ENCODE measurements around the gene CEACAM21. TPM values are rescaled to one million over a fixed set of nuclear protein-coding genes. Genes with fewer than 3 reads are reported as not detected.
A peak's percentile ranks its signal among the peaks of the same experiment; 100 is the strongest.

CEACAM21 gene
- polyA plus RNA-seq (2013, experiment 1 of 2; ENCODE audit: insufficient read length) = not detected
- polyA plus RNA-seq (2013, experiment 2 of 2; ENCODE audit: insufficient read length) = not detected

GRCh38 chr19:41575998-41576397 is at the start of gene CEACAM21:
CEACAM21 (plus strand) TSS chr19:41576166; CDS start chr19:41576275, 109 bp downstream.
- no peak for DNase-seq

DNA sequence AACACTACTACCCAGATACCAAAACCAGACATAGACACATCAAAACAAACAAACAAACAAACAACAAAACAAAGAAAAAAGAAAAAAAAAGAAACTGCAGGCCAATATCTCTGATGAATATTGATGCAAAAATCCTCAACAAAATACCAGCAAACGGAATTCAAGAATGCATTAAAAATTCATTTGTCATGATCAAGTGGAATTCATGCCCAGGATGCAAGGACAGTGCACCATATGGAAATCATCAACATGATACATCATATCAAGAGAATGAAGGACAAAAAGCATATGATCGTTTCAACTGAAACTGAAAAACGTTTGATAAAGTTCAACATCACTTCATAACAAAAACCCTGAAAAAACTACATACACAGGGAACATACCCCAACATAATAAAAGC is 48.9 kb upstream of the CEACAM21 start:
- DNase-seq = peak; percentile 3

- no peak for DNase-seq
Observed at GRCh38 chr19:41528106-41528505, 47.9 kb upstream of the CEACAM21 start.

- no peak for DNase-seq
Observed at GRCh38 chr19:41529484-41530183, 46.3 kb upstream of the CEACAM21 start.

GRCh38 chr19:41530184-41530534 is 45.8 kb upstream of the CEACAM21 start:
- no peak for DNase-seq

- DNase-seq = peak; percentile 32
Observed at GRCh38 chr19:41530761-41531301, 45.1 kb upstream of the CEACAM21 start.

DNA sequence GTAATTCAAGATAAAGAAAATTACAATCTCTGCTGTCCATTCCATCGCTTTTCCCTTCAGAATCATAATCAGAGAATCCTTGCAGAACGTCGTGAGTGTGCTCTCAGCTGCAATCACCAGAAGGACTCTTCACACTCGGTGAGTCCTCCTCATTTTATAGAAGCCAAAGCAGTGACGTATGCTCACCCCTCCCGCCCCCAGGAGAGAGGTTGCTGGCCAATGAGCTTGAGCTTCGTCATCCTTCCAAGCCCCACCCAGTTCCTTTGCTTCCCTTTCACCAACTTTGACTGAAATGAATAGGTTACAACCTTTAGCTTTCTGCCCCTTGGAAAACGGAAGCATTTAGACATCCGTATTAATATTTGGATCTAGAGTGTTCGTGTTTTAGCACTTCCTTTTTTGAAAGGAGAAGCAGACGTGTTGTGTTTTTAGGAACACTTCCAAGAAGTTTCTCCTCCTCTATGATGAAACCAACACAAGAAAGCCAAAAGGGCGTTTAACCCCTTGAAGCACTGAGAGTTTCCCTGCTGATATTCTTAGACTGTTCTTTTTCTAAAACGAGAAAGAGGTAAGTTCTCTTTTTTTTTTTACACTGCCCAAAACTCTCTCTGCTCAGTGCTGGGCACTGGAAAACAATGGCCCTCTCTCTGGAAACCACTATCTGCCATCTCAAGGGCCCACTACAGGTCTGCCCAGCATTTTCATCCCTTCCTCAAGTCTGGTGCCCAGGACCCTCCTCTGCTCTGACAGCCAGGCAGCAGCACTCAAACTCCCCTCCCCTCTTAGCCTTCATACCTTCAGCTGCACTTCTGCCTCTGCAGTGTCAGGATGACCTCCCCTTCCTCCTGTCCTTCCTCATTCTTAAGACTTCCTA is 44.3 kb upstream of the CEACAM21 start:
- DNase-seq = peak; percentile 72

DNA sequence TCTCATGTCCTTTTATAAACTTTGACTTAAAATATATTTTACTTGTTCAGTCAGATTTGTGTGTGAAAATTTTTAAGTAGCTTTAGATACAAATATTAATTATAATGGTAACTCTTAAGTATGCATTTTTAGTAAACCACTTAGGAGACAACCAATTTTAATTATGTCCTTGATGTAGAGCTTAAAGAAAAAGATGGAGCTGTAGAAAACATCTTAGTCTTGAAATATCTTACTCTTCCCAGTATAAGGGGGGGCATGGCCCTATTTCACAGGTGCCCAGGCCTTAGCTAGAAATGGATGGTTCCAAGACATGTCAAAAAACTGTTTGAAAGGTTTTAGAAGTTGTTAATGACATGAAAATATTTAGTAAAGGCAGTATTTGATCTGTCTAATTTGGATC is 43.4 kb upstream of the CEACAM21 start:
- no peak for DNase-seq

- no peak for DNase-seq
Observed at GRCh38 chr19:41533671-41534215, 42.2 kb upstream of the CEACAM21 start.

GRCh38 chr19:41535029-41535622 is 40.8 kb upstream of the CEACAM21 start:
- DNase-seq = no peak

DNA sequence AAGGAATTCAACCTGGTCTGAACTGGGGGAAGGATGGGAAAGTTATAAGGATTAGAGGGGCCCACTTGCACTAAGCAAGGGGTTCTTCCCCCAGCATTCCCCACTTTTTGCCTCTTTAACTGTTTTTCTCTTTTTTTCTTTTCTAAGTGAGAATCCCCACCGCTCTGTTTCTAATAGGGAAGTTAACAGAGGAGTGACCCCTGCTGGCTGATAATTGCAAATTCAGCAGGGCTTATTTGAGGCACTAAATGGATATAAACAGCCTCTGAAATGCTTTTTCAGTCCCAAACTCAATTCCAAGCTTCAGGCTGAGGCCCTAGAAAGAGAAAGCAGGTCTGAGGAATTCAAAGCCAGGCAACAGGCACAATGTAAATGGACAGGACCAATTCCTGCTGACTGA is 38.2 kb upstream of the CEACAM21 start:
- peak; percentile 9 for DNase-seq

GRCh38 chr19:41540041-41540695 is 35.8 kb upstream of the CEACAM21 start:
- peak; percentile 28 for DNase-seq

DNA sequence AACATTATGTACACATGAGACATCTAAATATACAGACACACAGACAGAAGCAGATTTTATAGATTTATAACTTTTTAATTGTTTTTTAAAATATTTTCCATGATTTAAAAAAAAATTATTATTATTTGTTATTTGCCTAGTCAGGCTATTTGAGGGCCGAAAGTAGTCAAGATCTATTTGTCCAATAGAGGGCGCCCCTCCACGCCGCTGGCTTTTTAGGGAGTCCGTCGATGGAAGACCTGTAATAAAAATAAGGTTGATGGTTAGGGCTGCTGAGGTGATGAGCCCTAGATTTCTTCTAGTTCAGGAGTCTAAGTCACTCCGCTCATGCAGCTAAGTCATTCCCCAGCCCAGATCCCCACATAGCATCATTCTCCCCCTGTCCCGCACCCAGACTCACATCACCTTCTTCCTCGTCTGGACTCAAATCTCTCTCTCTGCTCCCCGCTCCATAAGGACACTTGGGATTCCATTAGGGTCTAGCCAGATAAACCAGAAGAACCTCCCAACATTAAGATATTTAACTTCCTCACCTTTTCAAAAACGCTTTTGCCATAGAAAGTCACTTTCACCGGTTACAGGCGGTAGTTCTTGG is 33.9 kb upstream of the CEACAM21 start:
- peak; percentile 26 for DNase-seq

DNA sequence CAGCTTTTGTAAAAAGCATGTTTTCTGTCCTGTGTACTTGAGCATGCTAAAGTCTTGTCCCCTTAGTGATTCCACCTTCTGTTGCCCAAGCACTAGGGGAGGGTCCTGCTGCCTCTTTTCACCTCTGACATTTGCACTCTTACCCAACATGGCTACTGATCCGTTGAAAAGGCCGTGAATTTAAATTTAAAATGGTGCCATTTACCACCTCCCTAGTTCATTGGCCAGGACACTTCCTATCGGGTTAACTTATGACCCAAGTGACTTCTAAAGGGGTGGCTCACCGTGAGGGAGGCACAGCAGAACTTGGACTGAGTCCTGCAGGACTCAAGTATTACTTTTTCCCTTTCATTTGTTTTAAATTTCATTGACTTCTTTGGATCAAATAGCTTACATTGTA is 33.3 kb upstream of the CEACAM21 start:
- no peak for DNase-seq

DNA sequence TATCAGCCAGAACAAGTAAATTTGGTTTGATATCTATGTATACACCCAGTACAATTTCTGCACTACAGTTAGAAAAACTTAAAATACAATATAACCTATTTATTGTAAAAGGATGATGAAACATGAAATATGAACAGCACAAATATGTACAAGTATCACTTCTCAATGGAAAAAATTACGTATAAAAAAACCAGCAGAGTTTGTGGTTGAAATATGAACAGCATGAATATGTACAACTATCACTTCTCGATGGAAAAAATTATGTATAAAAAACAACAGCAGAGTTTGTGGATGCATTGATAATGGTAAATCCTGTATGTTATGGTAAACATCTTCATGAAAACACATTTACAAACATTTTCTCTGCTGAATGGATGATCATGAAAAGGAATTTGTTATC is 32.4 kb upstream of the CEACAM21 start:
- DNase-seq = no peak

DNA sequence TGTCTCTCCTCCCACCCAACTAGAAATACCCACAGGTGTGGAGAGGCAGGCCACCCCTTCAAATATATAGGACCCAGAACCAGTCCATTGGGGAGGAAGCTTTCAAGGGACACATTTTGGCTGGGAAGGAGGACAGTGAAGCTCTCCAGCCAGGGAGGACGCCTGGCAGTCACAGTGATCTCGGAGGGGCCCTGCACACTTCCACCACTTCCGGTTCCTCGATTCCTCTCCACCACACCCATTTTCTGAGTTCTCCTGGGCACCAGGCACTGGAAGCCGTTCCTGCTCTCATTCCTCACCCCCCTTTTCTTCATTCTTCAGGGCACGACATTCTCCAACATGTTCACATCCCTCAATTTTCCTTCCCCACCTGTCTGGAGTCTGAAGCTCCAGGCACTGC is 30.4 kb upstream of the CEACAM21 start:
- DNase-seq = no peak

- DNase-seq = no peak
Observed at GRCh38 chr19:41546386-41546789, 29.6 kb upstream of the CEACAM21 start.

GRCh38 chr19:41546961-41547360 is 29.0 kb upstream of the CEACAM21 start:
- DNase-seq = no peak

DNA sequence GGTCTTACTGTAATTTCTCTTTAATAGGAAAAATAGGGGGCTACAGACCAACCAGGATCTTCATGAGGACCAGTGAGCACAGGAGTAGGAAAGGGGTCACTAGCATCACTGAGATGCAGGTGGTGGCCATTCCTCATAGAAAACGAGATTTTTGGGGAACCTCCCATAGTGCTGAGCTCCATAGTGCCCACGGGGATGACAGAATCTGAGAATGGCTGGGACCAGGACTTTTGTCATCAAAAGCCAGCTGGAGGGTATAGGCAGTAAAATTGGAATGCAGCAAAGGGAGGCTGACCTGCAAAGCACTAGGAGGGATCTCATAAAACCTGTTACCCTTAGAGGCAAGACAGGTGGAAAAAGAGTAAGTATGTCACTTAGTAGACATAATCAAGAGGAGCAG is 28.4 kb upstream of the CEACAM21 start:
- DNase-seq = no peak

- DNase-seq = no peak
Observed at GRCh38 chr19:41548047-41548446, 27.9 kb upstream of the CEACAM21 start.

GRCh38 chr19:41548954-41549688 is 26.8 kb upstream of the CEACAM21 start:
- DNase-seq = no peak

All from fibroblast of skin of scalp (primary cell).